ENCODE results near the gene ARL4D.

The ARL4D gene

GRCh38 chr17:43442711-43443110, 43.9 kb downstream of the ARL4D start:
- DNase-seq (ENCODE audit: extremely low spot score), result no peak
- POLR2A ChIA-PET, result no interaction called here
- CTCF ChIA-PET, result no interaction called here

GRCh38 chr17:43443381-43443780, 44.6 kb downstream of the ARL4D start:
- CTCF ChIA-PET, result no interaction called here
- DNase-seq (ENCODE audit: extremely low spot score), result no peak
- TF ChIP-seq CTCF (IDR thresholded peaks at IDR 0.05; ENCODE audit: control extremely low read depth, extremely low read depth, low read depth, missing control alignments), result no peak
- POLR2A ChIA-PET, result no interaction called here

More at GRCh38 chr17:43442711-43443110, 43.9 kb downstream of the ARL4D start:
- TF ChIP-seq CTCF (IDR thresholded peaks at IDR 0.05; ENCODE audit: control extremely low read depth, extremely low read depth, low read depth, missing control alignments), result no peak

GRCh38 chr17:43444223-43445008, 45.6 kb downstream of the ARL4D start:
- CTCF ChIA-PET, result interaction anchor here (0.8 to 1.1 kb wide), 2 partner anchors 26 to 38 kb away, joined by 3 read pairs; no protein-coding TSS in a partner anchor
- DNase-seq (ENCODE audit: extremely low spot score), result no peak
- POLR2A ChIA-PET, result no interaction called here
- no peak for TF ChIP-seq CTCF (IDR thresholded peaks at IDR 0.05; ENCODE audit: control extremely low read depth, extremely low read depth, low read depth, missing control alignments)

GRCh38 chr17:43445009-43445589, 46.3 kb downstream of the ARL4D start:
- TF ChIP-seq CTCF (IDR thresholded peaks at IDR 0.05; ENCODE audit: control extremely low read depth, extremely low read depth, low read depth, missing control alignments), result no peak
- POLR2A ChIA-PET, result no interaction called here
- no peak for DNase-seq (ENCODE audit: extremely low spot score)
- CTCF ChIA-PET, result interaction anchor here (0.8 to 1.1 kb wide), 2 partner anchors 25 to 37 kb away, joined by 3 read pairs; no protein-coding TSS in a partner anchor

- ChIA-PET CTCF (interaction anchor here (0.8 to 1.3 kb wide), 3 partner anchors 22 to 53 kb away, joined by 3 to 4 read pairs (median 3); partner anchors contain the start of gene DHX8), POLR2A (no interaction called here)
- DNase-seq (ENCODE audit: extremely low spot score), result no peak
- no peak for TF ChIP-seq CTCF (IDR thresholded peaks at IDR 0.05; ENCODE audit: control extremely low read depth, extremely low read depth, low read depth, missing control alignments)
These were observed 48.0 kb downstream of the ARL4D start for GRCh38 chr17:43446773-43447172.

GRCh38 chr17:43448720-43449469, 50.1 kb downstream of the ARL4D start:
- DNase-seq (ENCODE audit: extremely low spot score), result no peak
- CTCF ChIA-PET, result no interaction called here
- no peak for TF ChIP-seq CTCF (IDR thresholded peaks at IDR 0.05; ENCODE audit: control extremely low read depth, extremely low read depth, low read depth, missing control alignments)
- POLR2A ChIA-PET, result no interaction called here

Measured in GM10248 (cell line).